C4-2B (cell line): ENCODE results near the gene KRTAP10-3.

Experiments used
- H3K27ac ChIP-seq: fragments of 450-650 bp; 2 replicates; pipeline ENCODE4 v1.5.1; 2017
- ZFX ChIP-seq: fragments of 450-650 bp; IDR thresholded peaks from 2 replicates; pipeline ENCODE4 v1.6.1; 2017
- TF ChIP-seq, protein P1 (sequence below): fragments of 450-650 bp; conservative IDR thresholded peaks from 2 replicates; pipeline ENCODE4 v1.5.1; 2017; ENCODE audit warnings: mild to moderate bottlenecking

Gene KRTAP10-3, protein sequence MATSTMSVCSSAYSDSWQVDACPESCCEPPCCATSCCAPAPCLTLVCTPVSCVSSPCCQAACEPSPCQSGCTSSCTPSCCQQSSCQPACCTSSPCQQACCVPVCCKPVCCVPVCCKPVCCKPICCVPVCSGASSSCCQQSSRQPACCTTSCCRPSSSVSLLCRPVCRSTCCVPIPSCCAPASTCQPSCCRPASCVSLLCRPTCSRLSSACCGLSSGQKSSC

DNA sequence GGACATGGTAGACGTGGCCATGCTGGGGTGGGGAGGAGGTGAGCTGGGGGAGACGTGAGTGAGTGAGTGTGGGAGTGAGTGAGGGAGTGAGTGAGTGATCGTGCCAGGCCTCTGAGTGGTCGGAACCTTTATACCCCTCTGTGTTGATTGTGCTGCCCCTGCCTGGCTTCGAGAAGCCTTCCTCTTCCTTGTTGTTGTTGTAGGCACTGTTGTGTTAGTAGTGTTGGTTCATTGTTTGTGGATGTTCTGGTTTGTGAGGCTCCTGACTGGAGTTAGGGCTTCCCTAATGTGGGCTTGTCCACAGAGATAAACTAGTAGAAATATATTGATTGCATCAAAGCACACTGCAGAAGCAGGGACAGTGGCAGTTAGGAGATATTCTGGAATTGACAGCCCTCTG lies at the start of gene KRTAP10-3:
KRTAP10-3 (minus strand) TSS at position 101 of the 400 bp plus-strand sequence; CDS start at position 21, 80 bp downstream.
- H3K27ac ChIP-seq = no peak within 1 kb of the TSS
- TF ChIP-seq ZFX = no peak
- TF ChIP-seq, protein P1, sequence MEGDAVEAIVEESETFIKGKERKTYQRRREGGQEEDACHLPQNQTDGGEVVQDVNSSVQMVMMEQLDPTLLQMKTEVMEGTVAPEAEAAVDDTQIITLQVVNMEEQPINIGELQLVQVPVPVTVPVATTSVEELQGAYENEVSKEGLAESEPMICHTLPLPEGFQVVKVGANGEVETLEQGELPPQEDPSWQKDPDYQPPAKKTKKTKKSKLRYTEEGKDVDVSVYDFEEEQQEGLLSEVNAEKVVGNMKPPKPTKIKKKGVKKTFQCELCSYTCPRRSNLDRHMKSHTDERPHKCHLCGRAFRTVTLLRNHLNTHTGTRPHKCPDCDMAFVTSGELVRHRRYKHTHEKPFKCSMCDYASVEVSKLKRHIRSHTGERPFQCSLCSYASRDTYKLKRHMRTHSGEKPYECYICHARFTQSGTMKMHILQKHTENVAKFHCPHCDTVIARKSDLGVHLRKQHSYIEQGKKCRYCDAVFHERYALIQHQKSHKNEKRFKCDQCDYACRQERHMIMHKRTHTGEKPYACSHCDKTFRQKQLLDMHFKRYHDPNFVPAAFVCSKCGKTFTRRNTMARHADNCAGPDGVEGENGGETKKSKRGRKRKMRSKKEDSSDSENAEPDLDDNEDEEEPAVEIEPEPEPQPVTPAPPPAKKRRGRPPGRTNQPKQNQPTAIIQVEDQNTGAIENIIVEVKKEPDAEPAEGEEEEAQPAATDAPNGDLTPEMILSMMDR = no peak

DNA sequence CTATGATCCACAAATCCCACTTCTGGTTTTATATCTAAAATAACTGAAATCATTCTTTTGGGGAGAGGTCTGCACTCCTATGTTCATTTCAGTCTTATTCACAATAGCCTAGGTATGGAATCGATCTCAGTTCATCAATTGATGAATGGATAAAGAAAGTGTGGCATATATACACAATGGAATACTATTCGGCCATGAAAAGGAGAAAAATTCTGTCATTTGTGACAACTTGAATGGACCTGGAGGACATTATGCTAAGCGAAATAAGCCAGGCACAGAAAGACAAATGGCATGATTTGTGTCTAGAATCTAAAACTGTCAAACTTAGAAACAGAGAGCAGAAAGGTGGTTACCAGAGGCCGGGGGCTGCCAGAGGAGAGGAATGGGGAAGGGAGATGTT lies 47.9 kb upstream of the KRTAP10-3 start:
- H3K27ac ChIP-seq = no peak overlapping the region
- TF ChIP-seq ZFX = no peak
- TF ChIP-seq, protein P1 = no peak

DNA sequence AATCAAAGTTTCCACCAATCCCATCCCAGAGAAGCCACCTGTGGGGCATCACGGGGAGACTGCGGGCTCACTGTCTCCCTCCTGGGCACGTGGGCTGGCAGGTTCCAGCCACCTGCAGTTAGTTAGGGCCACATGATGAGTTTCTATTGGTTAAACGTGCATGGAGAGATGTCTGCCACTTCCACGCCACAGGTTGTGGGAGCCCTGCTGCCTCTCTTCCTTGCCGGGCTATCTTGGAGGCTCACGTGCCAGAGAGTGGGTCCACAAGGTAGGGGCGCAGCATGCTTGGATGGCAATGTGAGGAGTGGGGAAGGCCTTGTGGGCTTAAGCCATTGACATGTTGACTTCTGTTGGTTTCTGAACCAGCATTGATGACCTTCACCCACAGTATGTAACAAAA lies 45.3 kb upstream of the KRTAP10-3 start:
- TF ChIP-seq, protein P1 = no peak
- no peak for TF ChIP-seq ZFX

DNA sequence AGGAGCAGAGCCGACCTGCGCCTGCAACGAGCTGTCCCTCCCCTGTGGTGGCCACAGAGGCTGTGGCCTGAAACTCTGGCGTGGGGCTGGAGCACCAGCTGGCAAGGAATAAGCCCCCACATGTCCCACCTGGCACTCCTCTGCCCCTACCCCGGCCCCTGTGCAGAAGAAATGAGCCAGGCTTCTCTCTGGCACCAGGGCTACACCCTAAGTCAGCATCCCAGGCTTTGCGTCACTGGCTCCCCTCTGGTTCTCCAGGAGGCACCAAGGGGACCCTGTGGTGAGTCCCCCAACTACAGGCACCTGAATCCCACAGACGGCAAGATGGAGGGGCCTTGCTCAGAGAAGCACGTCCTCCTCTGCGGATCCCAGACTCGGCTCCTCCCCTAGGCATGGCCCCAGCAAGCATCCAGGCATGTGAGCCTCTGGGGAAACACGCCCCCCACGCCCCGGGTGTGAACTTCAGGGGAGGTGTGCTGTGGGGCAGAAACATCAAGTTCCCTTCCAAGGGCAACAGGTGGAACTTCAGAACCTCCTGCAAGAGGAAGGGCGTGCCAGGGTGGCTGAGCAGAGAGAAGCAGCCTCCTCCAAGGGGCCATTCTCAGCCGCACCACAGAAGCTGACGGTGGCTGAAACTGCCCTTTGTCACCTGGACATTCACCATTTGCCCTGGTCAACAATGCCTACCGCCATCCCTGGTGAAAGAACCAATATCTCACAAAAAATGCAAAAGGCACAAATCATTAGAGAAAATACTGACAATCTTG lies 44.7 kb upstream of the KRTAP10-3 start:
- TF ChIP-seq ZFX = no peak
- TF ChIP-seq, protein P1 = no peak

More for the DNA sequence above, 45.3 kb upstream of the KRTAP10-3 start:
- no peak overlapping the region for H3K27ac ChIP-seq

DNA sequence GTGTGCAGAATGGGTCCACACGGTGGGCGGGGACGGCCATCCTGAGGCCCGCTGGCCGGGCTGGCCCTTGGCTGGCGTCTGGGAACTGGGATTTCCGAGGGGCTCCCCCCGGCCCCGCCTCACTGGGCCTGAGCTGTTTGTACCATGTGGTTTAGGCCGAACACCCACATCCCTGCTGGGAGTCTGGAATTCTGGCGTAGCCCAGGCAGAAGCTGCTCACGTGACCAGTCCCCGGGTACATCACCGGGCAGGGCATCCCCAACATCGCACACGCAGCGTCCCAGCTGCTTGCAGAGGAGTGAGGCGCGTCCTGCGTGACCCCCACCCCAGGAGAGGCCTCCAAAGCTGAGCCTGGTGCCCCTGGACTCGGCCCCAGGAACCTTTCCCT lies 43.9 kb upstream of the KRTAP10-3 start:
- TF ChIP-seq ZFX = no peak
- TF ChIP-seq, protein P1 = no peak
- no peak overlapping the region for H3K27ac ChIP-seq

More for the DNA sequence above, 44.7 kb upstream of the KRTAP10-3 start:
- H3K27ac ChIP-seq = no peak overlapping the region

DNA sequence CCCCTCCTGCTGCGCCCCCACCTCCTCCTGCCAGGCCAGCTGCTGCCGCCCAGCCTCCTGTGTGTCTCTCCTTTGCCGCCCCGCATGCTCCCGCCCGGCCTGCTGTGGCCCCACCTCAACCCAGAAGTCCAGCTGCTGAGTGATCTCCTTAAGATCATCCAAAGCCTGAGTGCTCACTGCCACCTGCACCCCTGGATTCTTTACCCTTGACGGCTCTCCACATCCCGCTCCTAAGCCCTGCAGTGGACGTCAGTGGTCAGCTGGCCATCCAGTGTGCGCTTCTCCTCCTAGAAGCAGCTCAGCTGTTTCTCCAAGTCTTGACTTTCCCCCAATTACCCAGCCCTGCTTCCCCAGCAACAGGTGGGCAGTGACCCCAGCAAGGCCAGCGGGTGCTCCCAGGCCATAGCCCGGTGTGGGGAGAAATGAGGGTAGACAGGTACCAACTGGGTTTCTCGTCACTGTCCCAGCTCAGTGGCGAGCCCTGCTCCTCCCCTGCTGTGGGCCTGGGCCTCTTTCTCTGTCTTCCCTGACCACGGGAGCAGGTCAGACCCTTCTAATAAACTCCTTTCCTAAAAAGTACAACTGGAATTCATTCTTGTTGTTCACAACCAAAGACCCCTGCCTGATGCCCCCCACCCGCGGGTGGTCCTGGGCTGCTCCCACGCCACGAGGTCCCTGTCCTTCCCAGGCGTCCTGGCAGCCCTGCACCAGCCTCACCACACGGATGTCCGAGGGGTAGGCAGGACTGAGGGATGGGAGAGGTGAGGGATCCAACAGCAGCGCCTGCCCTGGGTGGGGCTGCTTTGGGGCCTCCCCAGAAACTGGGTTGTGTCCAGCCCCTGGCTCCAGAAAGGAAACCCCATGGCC lies 43.2 kb upstream of the KRTAP10-3 start:
- peak overlapping the region; percentile 57 for H3K27ac ChIP-seq
- TF ChIP-seq, protein P1 = no peak
